Cardiac muscle cell (in vitro differentiated cells and primary cell): ENCODE data around the gene PMM2. TPM values are rescaled to one million over a fixed set of nuclear protein-coding genes. Genes with fewer than 3 reads are reported as not detected.
"Not testable (repeated sequence)": the region's sequence is repeated elsewhere in the genome, so short reads cannot be mapped to it uniquely, and the experiment has no call there.

ENCODE experiments used
- DNase-seq, 2 donors: peaks; one replicate each; pipeline versions ENCODE4 v3.0.0 to v3.0.0-alpha.2; 2010 to 2017; ENCODE audit warnings: low read depth in 1 of 2, low spot score in 1 of 2
- H3K27ac ChIP-seq: fragments of 200-600 bp; sonication (generic); 2 replicates; pipeline ENCODE4 v1.5.1; 2016
- H3K27me3 ChIP-seq: fragments of 200-600 bp; sonication (generic); 2 replicates; pipeline ENCODE4 v1.6.0; 2016; ENCODE audit warnings: control low read depth
- H3K36me3 ChIP-seq: fragments of 200-600 bp; sonication (generic); 2 replicates; pipeline ENCODE4 v1.5.1; 2016; ENCODE audit warnings: control low read depth
- H3K4me1 ChIP-seq: fragments of 200-600 bp; sonication (generic); 2 replicates; pipeline ENCODE4 v1.8.1; 2017; ENCODE audit warnings: low read depth, mild to moderate bottlenecking, mixed run types
- H3K4me3 ChIP-seq: fragments of 200-600 bp; sonication (generic); 2 replicates; pipeline ENCODE4 v1.5.1; 2016; ENCODE audit warnings: mild to moderate bottlenecking
- H3K9me3 ChIP-seq: fragments of 200-600 bp; sonication (generic); 2 replicates; pipeline ENCODE4 v1.5.1; 2017; ENCODE audit warnings: low read depth, mild to moderate bottlenecking, control low read depth
- polyA plus RNA-seq: library from polyadenylated mRNA; unstranded; fragments of >200 nt; fragmentation: Nextera tagmentation; extraction: Ambion mirVana; gene quantifications from 2 replicates; pipeline ENCODE4 v1.2.1, GENCODE V29; 2016
- total RNA-seq: library from RNA; depleted of rRNA; stranded (reverse); fragments of >200 nt; gene quantifications from 2 replicates; pipeline ENCODE4 v1.2.3, GENCODE V29; 2016
- TF ChIP-seq, protein P1 (sequence below): IDR thresholded peaks from 2 replicates; pipeline ENCODE4 v1.5.1; 2012; ENCODE audit warnings: low read depth, mild to moderate bottlenecking, low read length

PMM2 gene
- total and polyA plus RNA-seq, 2 experiments from 2014 or later, result 12.9 to 14.2 TPM

DNA sequence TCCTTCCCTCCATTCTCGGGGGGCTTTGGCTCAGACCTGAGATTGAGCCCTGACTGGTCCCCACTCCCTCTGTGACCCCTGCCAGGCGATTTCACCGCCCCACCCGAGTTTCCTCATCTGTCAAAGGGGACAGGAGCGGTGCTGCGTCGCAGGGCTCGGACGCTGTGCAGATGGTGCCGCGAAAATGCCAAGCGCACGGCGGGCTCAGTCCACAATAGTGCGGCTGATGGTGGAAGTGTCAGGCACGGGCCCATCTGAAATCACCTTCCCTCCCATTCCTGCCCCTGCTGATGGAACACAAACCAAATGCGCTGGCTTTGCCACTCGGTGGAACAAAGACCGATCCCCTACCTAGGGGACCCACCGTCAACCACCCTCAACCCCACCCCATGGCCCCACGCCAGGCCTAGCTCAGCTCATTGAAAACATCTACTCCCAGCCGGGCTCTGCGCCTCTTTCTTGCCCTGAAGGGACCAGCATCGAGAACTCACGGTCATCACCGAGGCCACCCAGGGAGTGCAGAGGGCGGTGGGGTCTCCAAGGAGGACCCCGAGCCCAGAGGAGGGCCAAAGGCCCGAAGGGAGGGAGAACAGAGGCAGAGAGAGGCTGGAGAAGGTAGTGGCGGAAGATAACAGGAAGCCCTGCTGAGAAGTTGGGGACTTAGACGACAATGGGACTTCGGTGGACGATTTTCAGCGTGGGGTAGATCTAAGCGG is 69.7 kb downstream of the PMM2 start:
- Histone ChIP-seq H3K27me3 (no peaks in the 10 kb centered on the region), H3K4me1 (peaks cover 28% of the 10 kb centered on the region), H3K36me3 (no peaks in the 10 kb centered on the region), H3K9me3 (no peaks in the 10 kb centered on the region), H3K27ac (peak overlapping the region; percentile 89), H3K4me3 (peak overlapping the region; percentile 97)
- peak in 1 of 2 donors; percentile 50 for DNase-seq
- TF ChIP-seq, protein P1, sequence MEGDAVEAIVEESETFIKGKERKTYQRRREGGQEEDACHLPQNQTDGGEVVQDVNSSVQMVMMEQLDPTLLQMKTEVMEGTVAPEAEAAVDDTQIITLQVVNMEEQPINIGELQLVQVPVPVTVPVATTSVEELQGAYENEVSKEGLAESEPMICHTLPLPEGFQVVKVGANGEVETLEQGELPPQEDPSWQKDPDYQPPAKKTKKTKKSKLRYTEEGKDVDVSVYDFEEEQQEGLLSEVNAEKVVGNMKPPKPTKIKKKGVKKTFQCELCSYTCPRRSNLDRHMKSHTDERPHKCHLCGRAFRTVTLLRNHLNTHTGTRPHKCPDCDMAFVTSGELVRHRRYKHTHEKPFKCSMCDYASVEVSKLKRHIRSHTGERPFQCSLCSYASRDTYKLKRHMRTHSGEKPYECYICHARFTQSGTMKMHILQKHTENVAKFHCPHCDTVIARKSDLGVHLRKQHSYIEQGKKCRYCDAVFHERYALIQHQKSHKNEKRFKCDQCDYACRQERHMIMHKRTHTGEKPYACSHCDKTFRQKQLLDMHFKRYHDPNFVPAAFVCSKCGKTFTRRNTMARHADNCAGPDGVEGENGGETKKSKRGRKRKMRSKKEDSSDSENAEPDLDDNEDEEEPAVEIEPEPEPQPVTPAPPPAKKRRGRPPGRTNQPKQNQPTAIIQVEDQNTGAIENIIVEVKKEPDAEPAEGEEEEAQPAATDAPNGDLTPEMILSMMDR, result no peak

DNA sequence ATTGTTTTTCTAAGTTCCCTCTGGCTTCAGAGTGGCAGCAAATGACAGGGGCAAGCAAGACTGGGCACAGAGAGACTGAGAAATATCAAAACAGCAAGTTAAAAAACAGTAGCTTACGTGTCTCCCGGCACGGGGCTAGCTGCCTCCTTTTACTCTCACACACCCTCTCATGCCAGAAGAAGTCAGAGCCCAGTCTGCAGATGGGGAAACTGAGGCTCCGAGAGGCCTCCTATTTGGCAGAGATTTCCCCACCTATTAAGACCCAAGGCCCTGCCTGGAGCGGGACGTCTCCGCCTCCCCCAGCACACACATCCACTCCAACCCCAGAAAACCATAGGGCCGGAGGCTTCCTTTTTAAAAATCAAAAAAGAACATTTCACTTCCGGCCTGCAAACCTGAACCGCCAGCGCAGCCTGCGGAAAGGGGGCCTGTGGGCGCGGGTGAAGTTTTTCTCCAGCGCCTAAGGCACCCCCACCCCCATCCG is 70.3 kb downstream of the PMM2 start:
- H3K27ac ChIP-seq, result peak overlapping the region; percentile 89
- DNase-seq, result peak in 1 of 2 donors; percentile 55
- TF ChIP-seq, protein P1, result no peak
- H3K36me3 ChIP-seq, result no peaks in the 10 kb centered on the region
- peak overlapping the region; percentile 97 for H3K4me3 ChIP-seq
- H3K9me3 ChIP-seq, result no peaks in the 10 kb centered on the region
- H3K4me1 ChIP-seq, result peaks cover 28% of the 10 kb centered on the region
- no peaks in the 10 kb centered on the region for H3K27me3 ChIP-seq

DNA sequence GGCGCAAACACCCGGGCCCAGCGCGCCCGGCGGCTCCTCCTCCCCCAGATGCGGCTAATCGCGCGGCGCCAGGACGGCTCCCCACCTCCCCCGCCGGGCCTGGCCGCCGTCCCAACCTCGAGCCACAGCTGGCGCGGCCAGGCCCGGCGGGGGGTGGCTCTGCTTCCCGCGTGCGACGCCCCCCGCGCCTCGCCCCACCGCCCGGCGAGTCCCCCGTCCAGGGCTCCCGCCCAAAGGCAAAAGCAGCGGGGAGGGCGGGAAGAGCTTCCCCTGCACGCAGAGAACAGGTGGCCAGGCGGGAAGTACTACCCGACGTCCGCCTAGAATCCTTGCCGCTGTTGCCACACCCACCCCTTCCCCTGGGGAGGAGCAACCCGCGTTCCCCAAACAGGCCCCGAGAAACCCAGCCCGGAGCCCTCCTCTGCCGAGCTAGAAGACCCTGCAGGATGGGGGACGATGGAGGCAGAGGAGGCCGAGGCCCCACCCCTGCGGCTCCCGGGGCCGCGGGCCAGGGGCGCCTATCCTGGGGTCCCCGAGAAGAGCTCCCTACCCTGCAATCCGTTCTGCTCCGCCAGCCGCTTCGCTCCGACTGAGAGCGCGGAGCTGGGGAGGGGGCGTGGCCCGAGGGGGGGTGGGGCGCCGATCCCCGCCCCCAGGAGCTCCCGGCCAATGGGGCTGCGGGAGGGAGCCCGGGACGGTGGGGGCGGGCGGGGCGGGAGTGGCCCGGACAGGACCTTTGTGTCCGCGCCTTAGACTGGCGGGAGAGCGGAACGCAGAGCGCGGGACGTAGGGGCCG is 71.0 kb downstream of the PMM2 start, which contains the start of gene CARHSP1:
TSS of gene CARHSP1 (minus strand) at position 591 of the 796 bp plus-strand sequence. CDS start 9,678 bp downstream, outside the sequence.
- H3K4me3 ChIP-seq, result peak within 1 kb of the TSS; percentile 97
- H3K27ac ChIP-seq, result peak within 1 kb of the TSS; percentile 89
- no peaks in the 10 kb centered on the region for H3K36me3 ChIP-seq
- peak; percentile 92 to 95 for DNase-seq
- no peaks in the 10 kb centered on the region for H3K9me3 ChIP-seq
- H3K4me1 ChIP-seq, result peaks cover 24% of the 10 kb centered on the region
- TF ChIP-seq, protein P1, result no peak
- H3K27me3 ChIP-seq, result no peaks in the 10 kb centered on the region

DNA sequence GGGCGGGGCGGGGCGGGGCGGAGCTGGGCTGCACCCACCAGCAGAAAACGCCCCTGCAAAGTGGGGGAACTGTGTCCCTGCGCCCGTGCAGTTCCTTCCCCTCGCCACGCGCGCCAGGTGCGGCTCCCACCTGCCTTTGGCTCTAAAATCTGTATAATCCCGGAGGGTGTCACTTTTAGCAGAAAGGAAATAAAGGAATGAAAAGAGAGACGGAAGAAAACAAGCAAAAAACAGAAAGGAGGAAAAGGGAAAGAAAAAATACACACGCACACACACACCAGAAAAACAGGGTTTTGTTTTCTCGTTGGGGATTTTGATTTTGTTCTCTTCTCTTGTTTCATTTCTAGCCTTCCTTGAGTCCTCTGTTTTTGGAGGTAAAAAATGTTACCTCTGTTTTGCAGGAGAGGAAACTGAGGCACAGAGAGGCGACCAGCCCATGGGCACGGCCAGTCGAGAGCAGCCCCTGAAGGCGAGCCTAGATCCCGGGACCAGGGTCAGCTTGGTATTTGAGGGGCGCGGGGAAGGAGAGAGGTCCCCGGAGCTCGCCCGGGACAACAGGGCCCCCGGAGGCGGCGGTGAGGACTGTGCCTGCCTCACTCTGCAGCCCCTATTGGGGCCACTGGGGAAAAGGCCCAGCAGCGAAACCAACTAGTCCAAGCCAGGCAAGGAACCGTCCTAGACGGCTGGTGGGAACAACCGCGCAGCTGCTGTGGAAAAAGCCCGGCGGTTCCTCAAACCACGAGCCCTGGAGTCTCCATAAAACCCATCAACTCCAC is 71.8 kb downstream of the PMM2 start:
- H3K9me3 ChIP-seq, result no peaks in the 10 kb centered on the region
- H3K4me1 ChIP-seq, result peaks cover 18% of the 10 kb centered on the region
- TF ChIP-seq, protein P1, result no peak
- DNase-seq, result no peak
- H3K27ac ChIP-seq, result no peak overlapping the region
- peak overlapping the region; percentile 97 for H3K4me3 ChIP-seq
- H3K27me3 ChIP-seq, result no peaks in the 10 kb centered on the region
- no peaks in the 10 kb centered on the region for H3K36me3 ChIP-seq

DNA sequence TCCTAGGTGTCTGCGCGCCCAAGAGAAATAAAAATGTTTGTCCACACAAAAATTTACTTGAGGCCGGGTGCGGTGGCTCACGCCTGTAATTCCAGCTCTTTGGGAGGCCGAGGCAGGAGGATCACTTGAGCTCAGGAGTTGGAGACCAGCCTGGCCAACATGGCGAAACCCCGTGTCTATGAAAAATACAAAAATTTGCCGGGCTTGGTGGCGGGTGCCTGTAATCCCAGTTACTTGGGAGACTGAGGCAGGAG is 72.3 kb downstream of the PMM2 start:
- not testable (repeated sequence) for DNase-seq, H3K36me3 ChIP-seq, H3K27me3 ChIP-seq, H3K27ac ChIP-seq, H3K4me3 ChIP-seq, H3K9me3 ChIP-seq
- peaks cover 13% of the 10 kb centered on the region for H3K4me1 ChIP-seq
